Measurements from ENCODE around the gene MRPS24.

MRPS24 gene

GRCh38 chr7:43877968-43878864, 8.9 kb upstream of the MRPS24 start:
- DNase-seq (ENCODE audit: low read depth in 2 of 2) = no peak

GRCh38 chr7:43876976-43877745, 7.8 kb upstream of the MRPS24 start:
- no peak for DNase-seq (ENCODE audit: low read depth in 2 of 2)

DNA sequence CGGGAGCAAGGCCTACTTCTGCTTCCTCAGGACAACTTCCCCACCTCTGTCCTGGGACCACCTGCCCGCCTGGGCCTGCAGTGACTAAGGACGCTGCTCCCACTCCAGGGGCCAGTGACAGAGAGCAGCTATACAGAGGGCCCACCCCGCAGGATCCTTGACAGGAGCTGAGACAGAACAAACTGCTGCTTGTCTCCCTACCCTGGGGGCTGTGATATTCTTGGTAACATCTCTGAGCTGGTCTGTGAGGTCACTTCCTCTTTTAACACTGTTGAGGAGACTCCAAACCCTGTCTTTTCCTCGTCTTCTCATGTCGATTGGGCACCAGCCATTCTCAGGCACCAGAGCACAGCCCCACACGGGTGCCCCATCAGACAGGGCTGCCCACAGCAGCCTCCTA, 6.9 kb upstream of the MRPS24 start:
- DNase-seq (ENCODE audit: low read depth in 2 of 2) = no peak

GRCh38 chr7:43873300-43873699, 4.0 kb upstream of the MRPS24 start:
- DNase-seq (ENCODE audit: low read depth in 2 of 2) = no peak

- DNase-seq (ENCODE audit: low read depth in 2 of 2) = no peak
Measured at GRCh38 chr7:43872406-43873110, 3.2 kb upstream of the MRPS24 start.

- no peak for DNase-seq (ENCODE audit: low read depth in 2 of 2)
Measured at GRCh38 chr7:43871064-43871463, 1.7 kb upstream of the MRPS24 start.

DNA sequence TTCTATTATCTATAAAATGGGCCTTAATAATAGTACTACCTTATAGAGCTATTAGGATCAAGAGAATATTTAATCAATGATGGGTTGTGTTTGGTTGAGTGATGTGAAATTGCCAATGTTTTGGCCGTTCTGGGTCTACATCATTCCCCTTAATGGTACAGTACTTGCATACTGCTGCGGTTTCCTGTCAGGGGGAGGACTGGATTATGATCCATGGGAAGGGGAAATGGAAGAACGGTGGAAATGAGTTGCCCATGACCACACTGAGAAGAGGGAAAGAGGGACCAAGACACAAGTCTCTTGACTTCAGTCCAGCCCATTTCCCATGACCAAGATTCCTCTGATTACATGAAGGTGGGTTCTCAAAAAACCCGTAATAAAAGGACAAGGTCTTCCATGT, 999 bp upstream of the MRPS24 start:
- no peak for DNase-seq (ENCODE audit: low read depth in 2 of 2)

DNA sequence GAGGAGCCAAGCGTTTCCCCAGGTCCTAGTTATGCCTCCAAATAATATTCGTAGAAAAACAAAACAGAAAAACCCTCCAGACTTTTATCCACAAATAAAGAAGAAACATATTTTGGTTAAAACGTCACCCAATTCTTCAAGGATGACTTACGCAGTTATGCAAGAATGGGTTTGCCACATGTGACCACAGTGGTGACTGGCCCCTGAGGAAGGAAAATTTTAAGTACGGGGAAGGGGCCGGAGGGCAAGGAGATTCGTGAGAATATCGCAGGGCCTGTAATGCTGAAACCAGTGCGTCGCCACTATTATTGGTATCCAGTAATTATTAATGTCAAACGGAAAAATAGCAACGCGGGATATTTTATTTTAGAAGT, 537 bp upstream of the MRPS24 start:
- DNase-seq (ENCODE audit: low read depth in 2 of 2) = no peak

DNA sequence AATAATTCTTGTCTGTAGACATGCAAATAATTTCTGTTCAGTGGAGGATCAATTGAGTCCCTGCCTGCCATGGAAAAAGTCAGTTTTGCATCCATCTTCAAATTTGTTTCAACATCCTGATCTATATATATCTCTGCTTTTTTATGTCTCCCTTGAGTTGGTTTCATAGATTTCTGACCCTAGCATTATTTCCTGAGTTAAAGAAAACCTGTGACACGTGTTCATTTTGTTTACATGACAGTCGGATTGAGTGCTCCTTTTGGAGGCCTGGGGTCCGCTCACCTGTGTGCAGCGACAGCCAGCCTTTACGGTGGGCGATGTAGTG, 674 bp downstream of the MRPS24 start:
- no peak for DNase-seq (ENCODE audit: low read depth in 2 of 2)

GRCh38 chr7:43868181-43868580, 1.1 kb downstream of the MRPS24 start:
- no peak for DNase-seq (ENCODE audit: low read depth in 2 of 2)

GRCh38 chr7:43865277-43865676, 4.0 kb downstream of the MRPS24 start:
- DNase-seq (ENCODE audit: low read depth in 2 of 2) = no peak

GRCh38 chr7:43864126-43864525, 5.2 kb downstream of the MRPS24 start:
- DNase-seq (ENCODE audit: low read depth in 2 of 2) = no peak

DNA sequence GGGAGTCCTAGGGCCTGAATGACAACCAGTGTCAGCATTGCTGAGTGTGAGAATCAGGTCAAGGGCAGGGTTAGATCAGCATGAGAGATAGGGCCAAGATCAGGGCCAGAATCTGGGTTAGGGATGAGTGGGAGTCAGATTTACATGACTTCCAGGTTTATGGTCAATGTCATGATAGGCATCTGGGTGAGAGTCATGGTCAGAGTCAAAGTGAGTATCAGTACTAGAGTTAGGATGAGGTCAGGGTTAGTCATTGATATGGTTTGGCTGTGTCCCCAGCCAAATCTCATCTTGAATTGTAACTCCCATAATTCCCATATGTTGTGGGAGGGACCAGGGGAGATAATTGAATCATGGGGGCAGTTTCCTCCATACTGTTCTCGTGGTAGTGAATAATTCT, 12.3 kb downstream of the MRPS24 start:
- no peak for DNase-seq (ENCODE audit: low read depth in 2 of 2)

DNA sequence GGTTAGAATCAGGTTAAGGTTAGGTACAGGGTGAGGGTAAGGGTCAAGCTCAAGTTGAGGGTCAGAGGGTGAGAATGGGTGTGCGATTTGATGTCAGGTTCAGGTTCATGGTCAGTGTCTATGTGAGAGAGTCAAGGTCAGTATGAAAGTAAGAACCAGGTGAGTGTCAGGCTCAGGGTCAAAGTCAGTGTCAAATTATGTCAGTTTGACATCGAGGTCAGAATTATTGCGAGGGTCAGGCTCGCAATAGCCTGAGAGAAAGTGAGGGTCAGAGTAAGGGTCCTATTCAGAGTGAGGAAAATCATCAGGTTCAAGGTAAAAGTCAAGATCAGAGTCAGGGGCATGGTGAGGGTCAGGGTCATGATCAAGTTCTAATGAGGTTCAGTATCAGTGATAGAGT, 13.0 kb downstream of the MRPS24 start:
- DNase-seq (ENCODE audit: low read depth in 2 of 2) = no peak

DNA sequence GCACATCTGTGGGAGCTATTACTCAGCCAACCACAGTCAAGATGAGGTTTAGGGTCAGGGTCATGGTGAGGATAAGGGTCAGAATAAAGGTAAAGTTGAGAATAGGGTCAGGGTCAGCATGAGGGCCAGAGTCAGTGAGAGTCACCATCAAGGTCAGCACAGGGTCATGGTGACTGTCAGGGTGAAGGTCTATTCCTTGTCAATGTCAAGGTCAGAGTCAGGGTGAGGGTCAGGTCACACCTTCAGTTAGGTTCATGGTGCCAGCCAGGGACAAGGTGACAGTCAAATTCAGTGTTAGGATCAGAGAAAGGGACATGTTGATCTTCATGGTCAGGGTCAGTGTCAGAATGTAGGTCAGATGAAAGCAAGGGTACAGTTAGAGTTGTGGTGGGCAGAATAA, 14.1 kb downstream of the MRPS24 start:
- DNase-seq (ENCODE audit: low read depth in 2 of 2) = no peak

DNA sequence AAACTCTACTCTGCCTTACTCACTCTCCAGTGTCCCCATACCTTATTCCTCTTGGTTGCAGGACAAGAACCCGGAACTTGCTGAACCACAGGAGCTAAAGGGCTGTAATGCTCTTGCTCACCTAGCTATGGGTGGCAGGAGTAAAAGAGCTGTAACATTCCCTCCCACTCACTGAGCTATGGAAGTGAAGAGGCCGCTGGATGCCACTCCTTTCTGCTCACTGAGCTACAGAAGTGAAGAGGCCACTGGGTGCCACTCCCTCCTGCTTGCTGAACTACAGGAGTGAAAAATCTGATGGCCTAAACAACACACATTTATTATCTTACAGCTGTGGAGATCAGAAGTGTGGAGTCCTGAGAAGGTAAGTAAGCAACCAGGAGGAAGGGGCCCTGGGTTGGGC, 17.5 kb downstream of the MRPS24 start:
- no peak for DNase-seq (ENCODE audit: low read depth in 2 of 2)

- DNase-seq (ENCODE audit: low read depth in 2 of 2) = no peak
Measured at GRCh38 chr7:43850348-43851116, 18.8 kb downstream of the MRPS24 start.

DNA sequence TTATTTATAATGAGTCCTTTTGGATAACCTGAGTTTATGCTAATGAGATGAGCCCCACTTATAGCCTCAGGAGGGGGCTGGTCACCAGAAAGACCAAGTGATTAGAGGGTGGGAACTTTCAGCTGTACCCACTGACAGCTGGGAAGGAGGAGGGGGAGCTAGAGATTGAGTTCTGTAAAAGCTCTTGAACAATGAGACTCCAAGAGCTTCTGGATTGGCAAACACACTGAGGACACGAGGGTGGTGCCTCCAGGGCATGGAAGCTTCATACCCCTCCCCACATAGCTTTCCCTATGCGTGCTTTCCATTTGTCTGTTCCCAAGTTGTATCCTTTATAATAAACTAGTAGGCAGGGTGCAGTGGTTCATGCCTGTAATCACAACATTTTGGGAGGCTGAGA, 20.3 kb downstream of the MRPS24 start:
- DNase-seq (ENCODE audit: low read depth in 2 of 2) = no peak

DNA sequence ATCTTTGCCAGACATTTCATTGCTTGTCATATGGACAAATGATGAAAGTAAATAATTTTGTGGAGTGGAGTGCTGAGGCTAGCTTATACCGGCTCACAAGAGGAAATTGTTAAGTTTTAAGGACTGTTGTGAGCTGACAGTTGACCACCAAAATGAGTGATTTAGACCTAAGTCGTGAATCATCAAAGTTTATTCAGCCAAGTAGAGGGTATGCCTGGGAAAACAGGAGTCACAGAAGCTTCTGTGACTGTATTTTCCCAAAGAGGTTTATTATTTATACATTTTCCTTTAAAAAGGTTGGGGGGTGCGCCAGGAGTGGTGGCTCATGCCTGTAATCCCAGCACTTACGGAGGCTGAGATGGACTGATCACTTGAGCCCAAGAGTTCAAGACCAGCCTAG, 21.8 kb downstream of the MRPS24 start:
- DNase-seq (ENCODE audit: low read depth in 2 of 2) = no peak

DNA sequence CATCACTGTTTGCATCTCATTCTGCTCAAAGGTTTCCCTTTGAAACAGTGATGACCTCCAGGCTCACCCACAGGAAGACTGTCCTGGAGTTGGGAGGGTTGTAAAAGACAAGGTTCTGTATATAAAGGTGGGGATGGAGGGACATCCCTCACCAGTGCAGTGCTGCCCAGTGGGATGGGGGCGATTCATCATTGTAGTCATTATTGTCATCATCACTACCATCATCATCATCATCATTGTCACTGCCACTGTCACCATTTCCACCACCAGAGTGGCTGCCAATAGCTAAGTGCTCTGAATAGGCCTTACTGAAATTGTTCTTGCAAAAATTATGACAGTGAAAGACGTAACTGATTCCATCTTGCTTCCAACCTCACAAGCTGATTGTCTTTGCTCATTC, 24.7 kb downstream of the MRPS24 start:
- no peak for DNase-seq (ENCODE audit: low read depth in 2 of 2)

GRCh38 chr7:43844257-43844656, 25.1 kb downstream of the MRPS24 start:
- no peak for DNase-seq (ENCODE audit: low read depth in 2 of 2)

GRCh38 chr7:43843296-43843695, 26.0 kb downstream of the MRPS24 start:
- DNase-seq (ENCODE audit: low read depth in 2 of 2) = no peak
